GM18505 (cell line): ENCODE results near the gene ZNF765.
"Not testable (repeated sequence)": the region's sequence is repeated elsewhere in the genome, so short reads cannot be mapped to it uniquely, and the experiment has no call there.

ENCODE experiments used
- ATAC-seq: cut with Tn5 transposase; IDR thresholded peaks from one replicate; pipeline ENCODE4 v1.9.1; 2021; ENCODE audit not compliant: unreplicated experiment
- POLR2A ChIP-seq: IDR thresholded peaks from 4 replicates; pipeline ENCODE4 v1.6.1; 2011; ENCODE audit warnings: borderline replicate concordance; ENCODE audit not compliant: insufficient read depth, insufficient read length; ENCODE audit errors: extremely low read depth

The ZNF765 gene

GRCh38 chr19:53455828-53456227 lies 60.9 kb downstream of the ZNF765 start:
- ATAC-seq: no peak
- no peak for TF ChIP-seq POLR2A

- ATAC-seq: not testable (repeated sequence)
Observed at GRCh38 chr19:53460131-53460721, 65.3 kb downstream of the ZNF765 start.

GRCh38 chr19:53461866-53462265 lies 66.9 kb downstream of the ZNF765 start:
- TF ChIP-seq POLR2A: no peak
- no peak for ATAC-seq

GRCh38 chr19:53462861-53463260 lies 67.9 kb downstream of the ZNF765 start:
- ATAC-seq: no peak
- TF ChIP-seq POLR2A: no peak

- TF ChIP-seq POLR2A: no peak
- ATAC-seq: no peak
Observed at GRCh38 chr19:53463263-53463662, 68.3 kb downstream of the ZNF765 start.

GRCh38 chr19:53466726-53467484 lies 72.0 kb downstream of the ZNF765 start:
- no peak for TF ChIP-seq POLR2A
- ATAC-seq: peak; percentile 12

- peak; percentile 88 for ATAC-seq
Observed at GRCh38 chr19:53467485-53468262, 72.7 kb downstream of the ZNF765 start, which contains the start of gene ZNF813. Gene ZNF813, plus strand, starts transcription at chr19:53467733. Its CDS starts 16,090 bp downstream, at chr19:53483823.

GRCh38 chr19:53468628-53469027 lies 73.7 kb downstream of the ZNF765 start:
- not testable (repeated sequence) for ATAC-seq

More at GRCh38 chr19:53467485-53468262, 72.7 kb downstream of the ZNF765 start, which contains the start of gene ZNF813:
- TF ChIP-seq POLR2A: peak; percentile 74

GRCh38 chr19:53471916-53472315 lies 77.0 kb downstream of the ZNF765 start:
- no peak for TF ChIP-seq POLR2A
- no peak for ATAC-seq

- ATAC-seq: not testable (repeated sequence)
Observed at GRCh38 chr19:53474832-53475231, 79.9 kb downstream of the ZNF765 start.

- ATAC-seq: not testable (repeated sequence)
Observed at GRCh38 chr19:53475470-53475869, 80.5 kb downstream of the ZNF765 start.
